HG03108 (cell line): ENCODE measurements around the gene ORC1.

ENCODE experiments used
- ATAC-seq: cut with Tn5 transposase; IDR thresholded peaks from one replicate; pipeline ENCODE4 v1.9.1; 2021; ENCODE audit warnings: moderate library complexity; ENCODE audit not compliant: unreplicated experiment

Gene ORC1

GRCh38 chr1:52404116-52404974 lies at the start of gene ORC1, which contains the start of gene PRPF38A:
TSS of gene ORC1 (minus strand) at chr1:52404423. CDS start at chr1:52402223, 2,200 bp downstream.
TSS of gene PRPF38A (plus strand) at chr1:52404602. CDS start at chr1:52404750, 148 bp downstream.
- ATAC-seq, result peak; percentile 91

- no peak for ATAC-seq
Observed at GRCh38 chr1:52444463-52444862, 40.2 kb upstream of the ORC1 start.

GRCh38 chr1:52439976-52440375 lies 35.8 kb upstream of the ORC1 start:
- ATAC-seq, result no peak

GRCh38 chr1:52436817-52437216 lies 32.6 kb upstream of the ORC1 start:
- no peak for ATAC-seq

- ATAC-seq, result no peak
Observed at GRCh38 chr1:52435650-52436049, 31.4 kb upstream of the ORC1 start.

DNA sequence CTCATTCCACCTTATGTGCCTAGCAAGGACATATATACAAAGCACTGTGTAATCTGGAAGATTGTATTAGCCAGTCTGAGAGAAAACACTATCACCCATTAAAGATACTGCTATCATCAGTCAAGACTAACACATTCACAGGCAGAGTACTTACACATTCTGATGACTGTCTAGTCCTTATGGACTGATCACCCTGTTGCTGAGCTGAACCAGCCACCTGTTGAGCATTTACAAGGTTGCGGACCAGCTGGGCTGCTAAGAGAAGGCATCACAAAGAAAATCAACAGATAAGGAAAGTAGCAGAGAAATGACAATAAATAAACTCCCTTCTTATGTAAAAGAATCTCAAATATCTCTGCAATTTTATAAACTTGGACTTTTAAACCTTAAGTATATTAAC lies 31.0 kb upstream of the ORC1 start:
- no peak for ATAC-seq

DNA sequence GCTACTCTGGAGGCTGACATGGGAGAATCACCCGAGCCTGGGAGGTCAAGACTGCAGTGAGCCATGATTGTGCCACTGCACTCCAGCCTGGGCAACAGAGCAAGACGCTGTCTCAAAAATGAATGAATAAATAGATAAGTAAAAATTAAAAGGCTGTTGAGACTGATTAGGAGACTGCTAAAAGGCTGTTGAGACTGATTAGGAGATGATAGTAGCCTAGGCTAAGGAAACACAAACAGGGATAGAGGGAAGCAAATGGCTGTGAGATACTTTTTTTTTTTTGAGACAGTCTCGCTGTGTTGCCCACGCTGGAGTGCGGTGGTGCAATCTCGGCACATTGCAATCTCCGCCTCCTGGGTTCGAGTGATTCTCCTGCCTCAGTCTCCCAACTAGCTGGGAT lies 28.6 kb upstream of the ORC1 start:
- no peak for ATAC-seq

GRCh38 chr1:52427152-52427551 lies 22.9 kb upstream of the ORC1 start:
- no peak for ATAC-seq

DNA sequence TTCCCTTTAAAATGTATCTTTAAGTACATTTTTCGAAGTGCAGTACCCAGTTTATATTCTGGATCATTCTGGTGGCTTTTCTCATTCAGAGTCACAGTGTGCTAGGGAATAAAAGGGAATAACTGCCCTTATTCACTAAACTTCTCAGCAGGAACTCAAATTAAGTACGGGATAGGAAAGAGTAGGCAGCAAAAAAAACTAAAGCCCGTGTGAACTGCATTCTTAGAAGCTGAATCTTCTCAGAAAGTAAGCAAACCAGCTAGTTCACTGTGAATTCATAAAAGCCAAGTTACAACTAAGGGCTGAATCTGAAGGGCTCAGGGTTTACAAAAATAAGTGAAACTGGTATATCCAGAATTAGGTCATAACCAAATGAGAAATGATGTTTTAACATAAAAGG lies 22.1 kb upstream of the ORC1 start:
- ATAC-seq, result no peak

GRCh38 chr1:52424813-52425212 lies 20.6 kb upstream of the ORC1 start:
- ATAC-seq, result no peak

- no peak for ATAC-seq
Observed at GRCh38 chr1:52424231-52424636, 20.0 kb upstream of the ORC1 start.

- no peak for ATAC-seq
Observed at GRCh38 chr1:52423771-52424170, 19.5 kb upstream of the ORC1 start.

DNA sequence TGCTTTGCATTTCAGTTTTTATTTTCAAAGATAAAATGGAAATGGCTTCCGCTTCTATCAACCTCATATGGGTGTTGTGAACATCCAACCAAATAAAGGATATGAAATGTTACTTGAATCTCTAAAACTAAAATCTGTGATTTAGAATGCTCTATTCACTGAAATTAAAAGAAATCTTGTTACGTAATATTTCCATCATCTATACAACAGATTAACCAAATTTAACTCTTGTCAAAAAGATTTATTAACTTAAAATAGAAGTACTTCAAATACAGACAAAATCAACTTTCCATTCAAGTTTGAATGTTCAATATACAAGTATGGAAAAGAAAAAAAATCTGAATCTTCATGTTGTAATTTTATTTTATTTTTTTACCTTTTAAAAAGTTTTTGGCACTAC lies 18.8 kb upstream of the ORC1 start:
- ATAC-seq, result no peak

GRCh38 chr1:52420713-52421112 lies 16.5 kb upstream of the ORC1 start:
- no peak for ATAC-seq

GRCh38 chr1:52416811-52417210 lies 12.6 kb upstream of the ORC1 start:
- ATAC-seq, result no peak

- no peak for ATAC-seq
Observed at GRCh38 chr1:52414942-52415341, 10.7 kb upstream of the ORC1 start.

GRCh38 chr1:52413410-52413989 lies 9.3 kb upstream of the ORC1 start:
- no peak for ATAC-seq

- no peak for ATAC-seq
Observed at GRCh38 chr1:52404975-52405338, 734 bp upstream of the ORC1 start.

DNA sequence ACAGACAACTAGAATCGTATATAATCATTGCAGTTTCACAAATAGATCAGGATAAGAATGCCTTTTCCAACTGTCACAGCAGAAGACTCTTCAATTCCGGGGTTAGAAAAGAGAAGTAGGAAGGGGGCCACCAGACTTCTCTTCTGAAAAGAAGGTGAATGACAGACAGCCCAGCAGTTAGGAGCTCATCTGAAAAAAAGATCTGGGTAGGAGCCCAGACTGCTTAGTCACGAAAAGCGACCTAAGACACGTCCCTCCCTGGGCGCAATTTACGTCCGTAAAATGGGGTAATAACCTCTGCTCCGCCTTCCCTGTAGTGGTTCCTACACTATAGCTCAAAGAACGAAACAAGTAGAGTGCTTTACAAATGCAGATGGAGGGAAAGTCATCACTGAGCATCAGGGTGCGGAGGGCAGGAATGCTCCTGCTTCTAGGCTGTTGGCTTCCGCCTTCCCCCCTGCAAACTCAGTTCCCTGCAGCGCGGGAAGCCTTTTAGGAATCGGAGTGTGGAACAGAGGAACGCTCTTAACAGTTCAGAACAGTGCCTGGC lies 582 bp downstream of the ORC1 start:
- peak; percentile 27 for ATAC-seq

DNA sequence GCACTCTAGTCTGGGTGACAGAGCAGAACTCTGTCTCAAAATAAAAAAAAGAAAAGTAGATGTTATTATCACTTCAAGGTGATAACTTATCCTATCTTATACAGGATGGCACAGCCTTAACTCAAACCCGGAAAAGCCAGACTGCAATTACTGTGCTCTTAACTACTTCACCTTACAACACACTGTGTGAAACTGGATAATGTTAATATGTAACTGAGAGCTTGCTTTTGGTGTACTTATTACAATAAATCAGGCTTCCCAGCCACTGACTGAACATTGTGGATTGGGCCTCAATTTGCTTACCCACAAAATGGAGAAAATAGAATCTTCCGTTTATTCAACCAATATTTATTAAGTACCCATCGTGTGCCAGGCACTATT lies 1.4 kb downstream of the ORC1 start:
- ATAC-seq, result no peak

DNA sequence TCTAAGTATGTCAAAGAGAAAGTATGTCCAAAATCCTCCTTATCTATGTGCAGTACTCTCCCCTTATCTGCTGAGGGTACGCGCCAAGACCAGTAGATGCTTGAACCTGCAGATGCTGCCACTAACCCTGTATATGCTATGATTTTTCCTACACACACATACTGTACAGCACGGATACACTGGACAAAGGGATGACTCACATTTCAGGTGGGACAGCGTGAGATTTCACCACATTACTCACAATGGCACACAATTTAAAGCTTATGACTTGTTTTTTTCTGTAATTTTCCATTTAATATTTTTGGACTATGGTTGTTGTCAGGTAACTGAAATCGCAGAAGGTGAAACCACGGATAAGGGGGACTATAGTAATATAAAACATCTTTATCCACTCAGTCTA lies 4.1 kb downstream of the ORC1 start:
- ATAC-seq, result no peak

GRCh38 chr1:52399629-52400028 lies 4.6 kb downstream of the ORC1 start:
- ATAC-seq, result no peak
